DMS 273 (cell line): ENCODE results near the gene AOPEP.
A peak's percentile ranks its signal among the peaks of the same experiment; 100 is the strongest.
"Not testable (repeated sequence)": the region's sequence is repeated elsewhere in the genome, so short reads cannot be mapped to it uniquely, and the experiment has no call there.

Experiments used
- DNase-seq: peaks from one replicate; lab custom pipeline; 2025; ENCODE audit not compliant: unreplicated experiment; lab: John Stamatoyannopoulos, UW

AOPEP gene

DNA sequence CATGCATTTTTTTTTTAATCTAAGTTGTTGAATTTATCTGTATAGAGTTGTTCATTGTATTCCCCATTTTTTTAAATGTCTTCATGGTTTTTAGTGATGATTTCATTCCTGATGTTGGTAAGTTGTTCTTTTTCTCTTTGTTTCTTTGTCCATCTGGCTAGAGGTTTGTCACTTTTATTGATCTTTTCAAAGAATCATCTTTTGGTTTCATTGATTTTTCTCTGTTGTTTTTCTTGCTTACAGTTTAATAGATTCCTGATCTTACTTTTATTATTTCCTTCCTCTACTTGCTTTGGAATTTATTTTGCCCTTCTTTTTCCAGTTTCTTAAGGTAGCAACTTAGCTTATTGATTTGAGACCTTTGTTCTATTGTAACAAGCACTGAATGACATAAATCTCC is 114.2 kb downstream of the AOPEP start:
- no peak for DNase-seq

DNA sequence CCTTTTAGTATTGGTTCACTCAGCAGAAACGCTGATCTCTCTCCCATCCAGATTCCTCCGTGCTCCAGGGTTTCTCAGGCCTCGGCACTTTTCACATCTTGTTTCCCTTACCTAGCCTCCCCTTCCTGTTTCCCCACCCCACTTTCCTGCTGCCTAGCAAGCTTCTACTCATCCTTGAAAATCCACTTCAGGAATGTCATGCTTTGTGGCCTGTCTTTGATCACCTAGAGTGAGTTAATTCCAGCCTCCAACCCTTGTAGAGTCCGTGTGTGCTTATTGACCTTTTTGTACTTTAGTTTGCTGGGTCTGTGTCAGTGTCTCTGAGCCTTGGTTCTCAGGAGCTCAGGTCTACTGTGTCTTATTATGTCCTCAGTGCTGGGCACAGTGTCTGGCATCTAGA is 116.6 kb downstream of the AOPEP start:
- no peak for DNase-seq

DNA sequence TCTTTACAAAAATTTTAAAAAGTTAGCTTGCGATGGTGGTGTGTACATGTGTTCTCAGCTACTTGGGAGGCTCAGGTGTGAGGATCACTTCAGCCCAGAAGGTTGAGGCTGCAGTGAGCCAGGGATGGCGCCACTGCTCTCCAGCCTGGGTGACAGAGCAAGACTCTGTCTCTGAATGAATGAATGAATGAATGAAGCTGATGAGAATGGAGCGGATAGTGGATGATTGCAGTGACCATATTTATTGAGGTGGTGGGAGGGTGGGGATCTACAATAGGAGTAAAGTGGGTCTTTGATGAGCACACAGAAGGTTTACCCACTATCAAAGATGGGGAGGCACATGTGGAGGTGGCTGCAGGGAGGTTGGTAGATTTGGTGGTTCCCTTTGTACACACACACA is 120.2 kb downstream of the AOPEP start:
- no peak for DNase-seq

DNA sequence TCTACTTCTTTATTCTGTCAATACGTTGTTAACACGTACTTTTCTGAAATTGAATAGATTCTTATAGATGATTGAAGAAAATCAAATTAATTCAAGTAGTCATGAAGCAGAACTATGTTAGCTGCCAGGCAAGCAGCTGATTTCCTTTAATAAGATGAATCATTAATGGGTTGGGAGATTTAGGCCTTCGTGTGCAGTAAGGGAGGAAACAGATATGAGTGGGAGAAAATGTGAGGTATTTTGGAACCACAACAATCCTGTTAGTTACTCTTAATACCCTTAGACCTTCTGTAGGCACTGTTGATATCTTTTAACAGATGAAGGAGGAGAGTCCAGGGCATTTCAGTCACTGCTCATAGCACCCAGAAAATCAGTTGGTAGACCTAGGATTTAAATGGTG is 121.0 kb downstream of the AOPEP start:
- no peak for DNase-seq

DNA sequence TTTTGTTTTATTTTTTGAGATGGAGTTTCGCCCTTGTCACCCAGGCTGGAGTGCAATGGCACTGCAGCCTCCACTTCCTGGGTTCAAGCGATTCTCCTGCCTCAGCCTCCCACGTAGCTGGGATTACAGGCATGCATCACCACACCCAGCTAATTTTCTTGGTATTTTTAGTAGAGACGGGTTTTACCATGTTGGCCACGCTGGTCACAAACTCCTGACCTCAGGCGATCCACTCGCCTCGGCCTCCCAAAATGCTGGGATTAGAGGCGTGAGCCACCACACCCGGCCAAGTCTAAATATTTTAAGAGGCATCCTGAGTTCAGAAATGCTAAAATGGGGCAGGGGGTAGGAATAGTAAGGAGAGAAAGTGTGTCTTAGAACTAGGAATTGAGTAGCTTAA is 122.3 kb downstream of the AOPEP start:
- DNase-seq = not testable (repeated sequence)

GRCh38 chr9:94850540-94851434 is 124.3 kb downstream of the AOPEP start:
- DNase-seq = no peak

DNA sequence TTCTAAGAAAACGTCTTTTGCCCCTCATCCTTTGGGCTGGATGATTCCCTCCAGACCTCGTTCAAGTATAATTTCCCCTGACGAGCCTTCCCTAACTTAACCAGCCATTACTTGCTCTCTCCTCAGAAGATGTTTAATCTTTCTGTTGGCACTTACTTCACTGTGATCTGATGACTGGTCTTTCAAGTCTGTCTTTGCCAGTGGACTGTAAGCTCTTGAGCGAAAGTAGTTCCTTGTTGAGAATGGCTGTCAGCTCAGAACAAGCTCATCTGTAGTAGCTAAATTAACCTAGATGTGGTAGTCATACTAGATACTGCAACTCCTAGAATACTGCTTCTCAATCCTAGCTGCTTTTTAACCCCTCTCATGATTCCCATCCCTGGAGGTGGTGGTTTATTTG is 125.0 kb downstream of the AOPEP start:
- no peak for DNase-seq

GRCh38 chr9:94851892-94852291 is 125.4 kb downstream of the AOPEP start:
- no peak for DNase-seq

GRCh38 chr9:94852373-94852772 is 125.9 kb downstream of the AOPEP start:
- no peak for DNase-seq

GRCh38 chr9:94853887-94854286 is 127.4 kb downstream of the AOPEP start:
- DNase-seq = no peak

DNA sequence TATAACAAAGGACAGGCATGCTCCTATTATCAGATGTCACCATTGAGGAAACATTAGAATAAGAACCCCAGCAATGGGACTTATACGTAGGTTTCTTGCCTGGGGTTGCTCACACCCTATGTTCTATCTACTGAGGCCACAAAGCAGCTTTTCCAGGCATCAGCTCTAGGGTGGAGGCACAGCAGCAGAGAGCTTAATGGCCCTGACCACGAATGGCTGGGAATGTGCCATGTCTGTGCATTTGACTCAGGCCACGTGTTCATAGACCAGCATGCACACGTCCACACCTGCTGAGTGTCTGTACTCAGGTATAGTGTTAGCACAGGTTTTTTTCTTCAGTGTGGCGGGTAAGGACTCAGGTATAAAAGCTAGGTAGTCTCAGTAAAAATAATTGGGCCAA is 129.4 kb downstream of the AOPEP start:
- no peak for DNase-seq

DNA sequence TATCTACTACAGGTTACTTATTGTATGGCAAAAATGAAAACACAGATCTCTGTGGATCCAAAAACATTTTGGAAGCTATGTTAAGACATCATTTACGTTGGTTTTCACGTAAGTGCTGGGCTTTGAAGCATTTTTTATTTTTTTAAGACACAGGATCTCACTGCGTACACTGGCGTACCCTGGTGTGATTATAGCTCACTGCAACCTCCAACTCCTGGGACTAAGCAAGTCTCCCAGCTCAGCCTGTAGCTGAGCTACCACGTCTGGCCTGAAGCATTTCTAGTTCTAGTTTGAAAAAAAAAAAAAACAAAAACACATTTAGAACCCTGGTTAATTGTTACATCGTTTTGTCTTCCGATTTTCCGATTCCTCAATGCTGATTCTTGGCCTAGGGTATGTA is 131.3 kb downstream of the AOPEP start:
- no peak for DNase-seq

DNA sequence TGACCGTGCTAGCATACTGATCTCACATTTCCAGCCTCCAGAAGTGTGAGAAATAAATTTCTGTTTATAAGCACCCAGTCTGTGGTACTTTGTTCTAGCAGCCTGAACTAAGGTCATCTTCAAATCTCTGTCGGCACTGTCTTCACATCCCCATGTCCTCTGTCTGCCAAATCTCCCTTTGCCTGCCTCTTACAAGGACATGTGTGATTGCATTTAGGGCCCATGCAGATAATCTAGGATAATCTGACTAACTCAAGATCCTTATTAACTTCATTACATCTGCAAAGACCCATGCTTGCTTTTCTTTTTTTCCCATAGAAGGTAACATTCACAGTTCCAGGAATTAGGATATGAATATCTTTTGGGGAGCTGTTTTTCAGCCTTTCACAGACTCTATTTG is 132.7 kb downstream of the AOPEP start:
- DNase-seq = no peak

GRCh38 chr9:94859891-94860290 is 133.4 kb downstream of the AOPEP start:
- DNase-seq = no peak

DNA sequence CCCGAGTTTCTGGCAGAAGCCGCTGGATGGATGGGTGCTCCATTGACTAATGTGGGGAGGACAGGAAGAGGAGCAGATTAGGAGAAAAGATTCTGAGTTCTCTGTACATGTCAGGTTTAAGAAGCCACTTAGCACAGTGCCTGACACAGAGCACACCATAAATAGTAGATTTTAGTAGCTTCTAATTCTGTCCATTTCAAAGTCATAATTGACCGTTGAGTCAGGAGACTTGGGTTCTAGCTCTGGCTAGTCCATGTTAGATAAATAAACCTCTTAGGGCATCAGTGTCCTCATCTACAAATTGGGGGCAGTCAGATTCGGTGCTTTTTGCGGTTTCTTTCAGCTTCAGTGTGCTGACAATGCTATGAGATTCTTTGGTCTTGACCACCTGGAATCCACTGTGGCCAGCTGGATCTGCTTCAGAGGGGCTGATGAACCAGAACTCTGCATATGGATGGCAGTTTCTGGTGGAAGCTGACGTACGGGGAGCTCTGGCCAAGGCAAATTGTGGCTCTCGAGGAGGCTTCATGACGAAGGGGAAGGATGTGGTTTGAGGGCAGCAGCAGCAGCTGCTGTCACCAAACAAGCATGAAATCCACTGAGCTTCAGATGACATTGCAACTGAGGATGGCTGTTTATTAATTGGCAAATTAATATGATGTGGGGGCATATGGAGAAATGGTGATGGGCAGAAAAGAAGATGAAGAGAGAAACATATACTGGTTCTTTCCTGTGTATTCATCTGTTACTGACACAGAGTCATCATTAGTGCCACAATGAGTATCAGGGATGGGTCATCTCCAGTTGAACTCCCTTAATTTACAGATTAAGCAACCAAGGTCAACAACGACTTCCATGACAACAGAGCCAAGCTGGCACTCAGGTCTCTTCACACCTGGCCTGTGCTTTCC is 134.4 kb downstream of the AOPEP start:
- no peak for DNase-seq

- DNase-seq = no peak
Observed at GRCh38 chr9:94861589-94862272, 135.2 kb downstream of the AOPEP start.

DNA sequence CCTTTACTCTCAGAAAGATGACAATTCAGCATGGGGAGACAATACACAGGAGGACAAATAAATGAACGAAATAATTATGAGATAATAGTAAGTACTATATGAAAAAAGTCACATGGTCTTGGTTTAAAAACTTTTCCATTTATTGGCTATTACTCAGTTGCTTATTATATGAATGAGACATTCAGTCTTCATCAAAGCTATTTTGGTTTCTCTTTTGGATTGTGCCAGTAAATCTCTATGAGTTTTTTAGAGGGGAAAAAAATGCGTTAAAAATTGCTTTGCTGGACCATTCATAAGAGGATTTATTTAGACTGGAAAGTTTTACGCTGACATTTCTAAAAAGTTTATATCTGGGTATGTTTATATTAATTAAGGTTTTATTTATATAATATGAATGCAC is 137.7 kb downstream of the AOPEP start:
- no peak for DNase-seq

DNA sequence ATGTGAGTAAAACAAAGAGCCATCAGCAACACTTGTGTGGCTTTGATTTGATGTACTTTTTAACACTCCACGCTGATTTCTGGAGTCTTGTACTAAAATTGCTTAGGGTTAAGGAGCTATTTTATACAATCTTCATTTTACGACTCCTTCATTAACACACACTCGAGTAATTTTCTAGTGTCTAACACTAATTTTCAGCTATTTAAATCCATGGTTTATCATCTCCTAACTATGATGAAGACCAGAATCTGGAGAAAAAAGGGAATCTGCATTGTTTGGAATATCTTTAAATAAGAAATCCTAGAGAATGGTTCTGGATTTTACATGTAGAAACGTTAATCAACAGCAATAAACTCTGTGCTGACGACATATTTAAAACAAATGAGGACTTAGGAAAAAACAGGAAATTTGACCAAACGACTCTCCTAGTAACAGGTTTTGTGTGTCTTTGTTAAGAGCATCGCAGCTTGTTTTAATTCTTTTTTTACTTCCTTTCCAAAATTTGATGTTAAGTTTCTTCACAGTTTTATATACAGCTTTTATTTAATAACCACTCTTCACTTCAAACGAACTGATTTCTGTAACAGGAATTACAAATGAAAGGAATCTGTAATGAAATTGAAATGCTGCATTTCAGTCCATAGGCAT is 138.5 kb downstream of the AOPEP start:
- no peak for DNase-seq

- DNase-seq = peak; percentile 69
Observed at GRCh38 chr9:94865582-94866452, 139.3 kb downstream of the AOPEP start.

DNA sequence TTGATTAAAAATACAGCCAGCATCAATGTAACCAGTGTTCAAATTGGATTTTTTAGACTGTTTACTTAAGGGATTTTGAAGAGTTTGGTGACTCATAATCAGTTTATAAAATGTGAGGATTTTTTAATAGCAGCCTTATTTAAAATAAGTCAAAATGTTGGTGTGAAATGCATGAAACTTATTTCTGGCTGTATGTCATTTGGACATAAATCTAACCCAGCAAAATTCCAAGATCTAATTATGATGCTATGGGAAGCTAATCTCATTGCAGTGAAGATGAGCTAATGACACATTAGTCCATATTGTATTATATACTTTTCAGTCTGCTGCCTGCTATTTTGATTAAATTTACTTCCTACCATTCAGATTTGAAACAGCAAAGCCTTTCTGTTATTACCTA is 140.3 kb downstream of the AOPEP start:
- peak; percentile 18 for DNase-seq
